Erythroblast (primary cell): Measurements from ENCODE around the gene CMTM5.

ENCODE experiments used
- DNase-seq, 2 experiments: peaks; one replicate each; lab custom pipeline; 2025; lab: John Stamatoyannopoulos, UW
- GATA1 ChIP-seq: IDR thresholded peaks from 2 replicates; pipeline ENCODE4 v1.6.1; 2011; ENCODE audit warnings: low read depth, mild to moderate bottlenecking, control low read depth, low read length, moderate library complexity
- POLR2A ChIP-seq: IDR thresholded peaks from 2 replicates; pipeline ENCODE4 v1.6.1; 2011; ENCODE audit warnings: mild to moderate bottlenecking, low read length

Gene CMTM5

GRCh38 chr14:23376482-23377197 is at the start of gene CMTM5:
Gene CMTM5, plus strand, starts transcription at chr14:23377046. Its CDS starts 206 bp downstream, at chr14:23377252.
- DNase-seq: no peak
- no peak for TF ChIP-seq POLR2A
- no peak for TF ChIP-seq GATA1

- TF ChIP-seq GATA1: no peak
- no peak for TF ChIP-seq POLR2A
- DNase-seq: peak; percentile 77 to 88
Observed at GRCh38 chr14:23327947-23328744, 48.7 kb upstream of the CMTM5 start.

GRCh38 chr14:23335623-23336022 is 41.2 kb upstream of the CMTM5 start:
- DNase-seq: peak in 1 of 2 experiments; percentile 20

GRCh38 chr14:23339506-23340268 is 37.2 kb upstream of the CMTM5 start:
- no peak for DNase-seq
- no peak for TF ChIP-seq POLR2A
- no peak for TF ChIP-seq GATA1

More at GRCh38 chr14:23335623-23336022, 41.2 kb upstream of the CMTM5 start:
- TF ChIP-seq POLR2A (no peak), GATA1 (no peak)

- no peak for DNase-seq
- no peak for TF ChIP-seq POLR2A
- TF ChIP-seq GATA1: no peak
Observed at GRCh38 chr14:23344481-23344880, 32.4 kb upstream of the CMTM5 start.

- DNase-seq: peak; percentile 7 to 29
- TF ChIP-seq POLR2A: no peak
- TF ChIP-seq GATA1: no peak
Observed at GRCh38 chr14:23345987-23346692, 30.7 kb upstream of the CMTM5 start.

GRCh38 chr14:23346693-23347405 is 30.0 kb upstream of the CMTM5 start:
- TF ChIP-seq GATA1 (no peak), POLR2A (no peak)
- no peak for DNase-seq

GRCh38 chr14:23347406-23348296 is 29.2 kb upstream of the CMTM5 start:
- TF ChIP-seq GATA1 (no peak), POLR2A (no peak)
- no peak for DNase-seq

GRCh38 chr14:23348297-23348655 is 28.6 kb upstream of the CMTM5 start:
- no peak for TF ChIP-seq GATA1
- TF ChIP-seq POLR2A: no peak
- no peak for DNase-seq

- DNase-seq: no peak
- TF ChIP-seq POLR2A (no peak), GATA1 (no peak)
Observed at GRCh38 chr14:23349156-23349845, 27.5 kb upstream of the CMTM5 start.
